GM12878 (cell line): ENCODE measurements around the gene ADGRL2. TPM values are rescaled to one million over a fixed set of nuclear protein-coding genes. Genes with fewer than 3 reads are reported as not detected.

Source experiments
- ATAC-seq: fragments of 200-7000 bp; cut with Tn5 transposase; 3 replicates; pipeline ENCODE4 v1.9.1; 2020; ENCODE audit warnings: mild to moderate bottlenecking, moderate library complexity
- BruUV-seq: library from RNA; stranded (reverse); fragments of 400-500 nt; replicated peaks from 2 replicates; lab custom pipeline; 2021; lab: Mats Ljungman, UMichigan
- CTCF ChIA-PET: fragments of 300-600 bp; sonication (Branson Sonifier 250); formaldehyde crosslinking; extraction: SDS; loops from one replicate; lab custom pipeline; 2021; ENCODE audit warnings: inconsistent platforms; lab: Yijun Ruan, JAX
- POLR2A ChIA-PET: fragments of 350-600 bp; formaldehyde crosslinking; extraction: SDS; loops from one replicate; lab custom pipeline; 2021; ENCODE audit warnings: inconsistent platforms; lab: Charles Lee
- RAD21 ChIA-PET: fragments of 300-600 bp; sonication (Branson Sonifier 250); formaldehyde crosslinking; loops from one replicate; lab custom pipeline; 2023; ENCODE audit warnings: antibody characterized with exemption; ENCODE audit not compliant: unreplicated experiment; lab: Charles Lee
- SMC1A ChIA-PET: fragments of 300-600 bp; sonication (Branson Sonifier 250); formaldehyde crosslinking; loops from one replicate; lab custom pipeline; 2023; ENCODE audit not compliant: unreplicated experiment, uncharacterized antibody; lab: Charles Lee
- DNase-seq: peaks from one replicate; pipeline ENCODE4 v3.0.0-alpha.2; 2011; ENCODE audit warnings: low read depth, low spot score
- FAIRE-seq: peaks from 3 replicates; lab custom pipeline; 2011; peaks lifted over from hg19 to GRCh38; lab: Jason Lieb, UNC
- H2AFZ ChIP-seq: 2 replicates; pipeline ENCODE4 v1.6.0; 2011; ENCODE audit warnings: low read depth, low read length, control low read depth; ENCODE audit not compliant: control insufficient read depth
- H3K27ac ChIP-seq: 2 replicates; pipeline ENCODE4 v1.5.1; 2011; ENCODE audit warnings: control low read depth; ENCODE audit not compliant: control insufficient read depth, insufficient read depth
- H3K27me3 ChIP-seq, 2 experiments: replicated peaks in 1 of 2; 2 replicates each; pipeline versions ENCODE4 v1.6.0 to v1.6.1; 2011; ENCODE audit warnings: low read length in 1 of 2; ENCODE audit not compliant: control insufficient read depth in 2 of 2, insufficient read depth in 2 of 2
- H3K36me3 ChIP-seq, 2 experiments: 2 replicates each; pipeline ENCODE4 v1.5.1; 2011; ENCODE audit warnings: low read length in 1 of 2; ENCODE audit not compliant: control insufficient read depth in 2 of 2, insufficient read depth in 2 of 2
- H3K4me1 ChIP-seq: 2 replicates; pipeline ENCODE4 v1.6.1; 2011; ENCODE audit warnings: mild to moderate bottlenecking, low read length, moderate library complexity, mixed read lengths; ENCODE audit not compliant: control insufficient read depth, insufficient read depth
- H3K4me2 ChIP-seq: 2 replicates; pipeline ENCODE4 v1.6.0; 2011; ENCODE audit warnings: control low read depth; ENCODE audit not compliant: control insufficient read depth, insufficient read depth
- H3K4me3 ChIP-seq: fragments of 200-600 bp; sonication (generic); 2 replicates; pipeline ENCODE4 v1.5.1; 2016
- H3K79me2 ChIP-seq: 2 replicates; pipeline ENCODE4 v1.6.0; 2011; ENCODE audit warnings: low read length; ENCODE audit not compliant: control insufficient read depth, insufficient read depth
- H3K9ac ChIP-seq: 2 replicates; pipeline ENCODE4 v1.8.0; 2011; ENCODE audit warnings: low read length, control low read depth, mixed read lengths; ENCODE audit not compliant: control insufficient read depth, insufficient read depth
- H3K9me3 ChIP-seq: replicated peaks from 3 replicates; pipeline ENCODE4 v1.5.1; 2011; ENCODE audit warnings: mild to moderate bottlenecking, low read length; ENCODE audit not compliant: control insufficient read depth, insufficient read depth
- H4K20me1 ChIP-seq: 2 replicates; pipeline ENCODE4 v1.6.0; 2011; ENCODE audit not compliant: control insufficient read depth, insufficient read depth
- BCLAF1 ChIP-seq: fragments of 450-650 bp; IDR thresholded peaks from 2 replicates; pipeline ENCODE4 v1.6.1; 2017; ENCODE audit warnings: antibody characterized with exemption, mild to moderate bottlenecking, moderate library complexity
- CEBPB ChIP-seq, 2 experiments: fragments of 150-350 bp in 1 of 2; IDR thresholded peaks; 2 replicates each; pipeline ENCODE4 v1.6.1; 2012 to 2014; ENCODE audit warnings: low read depth in 2 of 2, low read length in 2 of 2, borderline replicate concordance in 1 of 2, inconsistent platforms in 1 of 2
- HDAC2 ChIP-seq: fragments of 200-600 bp; sonication (generic); IDR thresholded peaks from 2 replicates; pipeline ENCODE4 v1.6.1; 2017
- PAX5 ChIP-seq: IDR thresholded peaks from 2 replicates; pipeline ENCODE4 v1.6.1; 2011; ENCODE audit warnings: low read depth, low read length, borderline replicate concordance
- PRDM15 ChIP-seq: fragments of 450-650 bp; formaldehyde crosslinking; IDR thresholded peaks from 2 replicates; pipeline ENCODE4 v1.4.0; 2020; ENCODE audit warnings: mild to moderate bottlenecking, moderate library complexity
- RELB ChIP-seq: fragments of 450-650 bp; IDR thresholded peaks from 2 replicates; pipeline ENCODE4 v1.6.1; 2017; ENCODE audit warnings: low read depth, mild to moderate bottlenecking, moderate library complexity
- SPI1 ChIP-seq: IDR thresholded peaks from 2 replicates; pipeline ENCODE4 v1.6.1; 2011; ENCODE audit warnings: low read depth, mild to moderate bottlenecking, low read length, moderate library complexity, borderline replicate concordance; ENCODE audit not compliant: insufficient read depth
- USF2 ChIP-seq: IDR thresholded peaks from 2 replicates; pipeline ENCODE4 v1.6.1; 2011; ENCODE audit warnings: low read depth, low read length, improper control_type of control experiment, borderline replicate concordance
- ZBTB40 ChIP-seq: fragments of 450-650 bp; IDR thresholded peaks from 2 replicates; pipeline ENCODE4 v1.6.1; 2016; ENCODE audit warnings: mild to moderate bottlenecking, moderate library complexity, borderline replicate concordance
- ZNF24 ChIP-seq: fragments of 450-650 bp; IDR thresholded peaks from 2 replicates; pipeline ENCODE4 v1.6.1; 2017; ENCODE audit warnings: antibody characterized with exemption, mild to moderate bottlenecking
- WGBS: methylation state at CpG from one replicate; pipeline ENCODE4 v1.1.6; 2016; ENCODE audit warnings: low lambda C conversion rate; ENCODE audit not compliant: insufficient replicate concordance, insufficient coverage; ENCODE audit errors: missing lambda C conversion rate; 5-methylcytosine and 5-hydroxymethylcytosine counted together
- in situ Hi-C: fragments of 300-500 bp; cut with MboI; formaldehyde crosslinking; loops from 9 replicates; pipeline ENCODE4 v1.14.3; 2018; ENCODE audit warnings: mixed read lengths
- intact Hi-C: fragments of 100-400 bp; cut with micrococcal nuclease; formaldehyde crosslinking; loops from one replicate; pipeline ENCODE4 v1.14.2; 2022; ENCODE audit not compliant: unreplicated experiment
- polyA plus RNA-seq, 11 experiments: library from polyadenylated mRNA; depleted of rRNA in 4 of 11; unstranded in 6 of 11; stranded (reverse) in 5 of 11; fragments of >200 nt; fragmentation: Nextera tagmentation in 4 of 11; fragmentation: Illumina TruSeq in 1 of 11; extraction: Ambion mirVana in 4 of 11; extraction: Trizol in 1 of 11; gene quantifications; 1 replicate in 1 of 11; 2 replicates in 10 of 11; pipeline versions ENCODE4 v1.2.1 to v1.2.3, GENCODE V29; 2011 to 2016; ENCODE audit warnings: inconsistent platforms in 2 of 11, missing spikeins in 2 of 11, low read depth in 1 of 11
- total RNA-seq, 4 experiments: library from RNA; depleted of rRNA in 3 of 4; stranded (reverse); fragments of >200 nt in 3 of 4; fragmentation: Illumina TruSeq in 1 of 4; extraction: Trizol in 1 of 4; gene quantifications; 2 replicates each; pipeline versions ENCODE4 v1.2.1 to v1.2.3, GENCODE V29; 2013 to 2021

ADGRL2 gene
- total and polyA plus RNA-seq, 10 of the 15 experiments (the other 5 are each of a cell fraction or from before 2014, with no cell fraction given), result 0.03 to 13.6 (median 0.21) TPM

- intact Hi-C loops, result no loop called here
- BruUV-seq, result no TSS peak
- in situ Hi-C loops, result no loop called here
- no peak for TF ChIP-seq PRDM15 (CRISPR knock-in tag)
- TF ChIP-seq CEBPB (IDR thresholded peaks at IDR 0.05; ENCODE audit: borderline replicate concordance in 1 of 2, low read depth in 2 of 2, low read length in 2 of 2), result no peak
- TF ChIP-seq HDAC2, result no peak
- no peak for TF ChIP-seq ZNF24
- TF ChIP-seq ZBTB40, result no peak
- no peak for TF ChIP-seq BCLAF1
- no peak for TF ChIP-seq USF2
- no peak for TF ChIP-seq PAX5
- TF ChIP-seq SPI1, result no peak
- TF ChIP-seq RELB, result no peak
Measured at GRCh38 chr1:81852961-81853360, 52.2 kb downstream of the ADGRL2 start.

More at GRCh38 chr1:81852961-81853360, 52.2 kb downstream of the ADGRL2 start:
- H3K27ac ChIP-seq, result no peak overlapping the region
- no peaks in the 10 kb centered on the region for H3K27me3 ChIP-seq
- H3K36me3 ChIP-seq, result no peaks in the 10 kb centered on the region
- H3K9me3 ChIP-seq, result no peaks in the 10 kb centered on the region
- H2AFZ ChIP-seq, result no peak overlapping the region
- ATAC-seq (no peak), DNase-seq (no peak), FAIRE-seq (no peak)
- H3K4me1 ChIP-seq, result no peaks in the 10 kb centered on the region
- POLR2A ChIA-PET, result no interaction called here
- SMC1A ChIA-PET, result interaction anchor here (0.9 to 4.4 kb wide), 8 partner anchors 9 to 302 kb away, joined by 3 to 28 read pairs (median 3); no protein-coding TSS in a partner anchor
- RAD21 ChIA-PET, result no interaction called here
- H3K4me3 ChIP-seq, result no peak overlapping the region
- no peaks in the 10 kb centered on the region for H3K79me2 ChIP-seq
- H3K9ac ChIP-seq, result no peak overlapping the region
- no peaks in the 10 kb centered on the region for H4K20me1 ChIP-seq
- no peak overlapping the region for H3K4me2 ChIP-seq
- WGBS, result 4% methylated on average over 4 of the region's 4 CpGs
- CTCF ChIA-PET, result interaction anchor here (1.0 to 1.2 kb wide), 2 partner anchors 9 to 14 kb away, joined by 3 to 4 read pairs; no protein-coding TSS in a partner anchor
